ENCODE results near the gene FTCD.
"Not testable (repeated sequence)": the region's sequence is repeated elsewhere in the genome, so short reads cannot be mapped to it uniquely, and the experiment has no call there.

Gene FTCD

DNA sequence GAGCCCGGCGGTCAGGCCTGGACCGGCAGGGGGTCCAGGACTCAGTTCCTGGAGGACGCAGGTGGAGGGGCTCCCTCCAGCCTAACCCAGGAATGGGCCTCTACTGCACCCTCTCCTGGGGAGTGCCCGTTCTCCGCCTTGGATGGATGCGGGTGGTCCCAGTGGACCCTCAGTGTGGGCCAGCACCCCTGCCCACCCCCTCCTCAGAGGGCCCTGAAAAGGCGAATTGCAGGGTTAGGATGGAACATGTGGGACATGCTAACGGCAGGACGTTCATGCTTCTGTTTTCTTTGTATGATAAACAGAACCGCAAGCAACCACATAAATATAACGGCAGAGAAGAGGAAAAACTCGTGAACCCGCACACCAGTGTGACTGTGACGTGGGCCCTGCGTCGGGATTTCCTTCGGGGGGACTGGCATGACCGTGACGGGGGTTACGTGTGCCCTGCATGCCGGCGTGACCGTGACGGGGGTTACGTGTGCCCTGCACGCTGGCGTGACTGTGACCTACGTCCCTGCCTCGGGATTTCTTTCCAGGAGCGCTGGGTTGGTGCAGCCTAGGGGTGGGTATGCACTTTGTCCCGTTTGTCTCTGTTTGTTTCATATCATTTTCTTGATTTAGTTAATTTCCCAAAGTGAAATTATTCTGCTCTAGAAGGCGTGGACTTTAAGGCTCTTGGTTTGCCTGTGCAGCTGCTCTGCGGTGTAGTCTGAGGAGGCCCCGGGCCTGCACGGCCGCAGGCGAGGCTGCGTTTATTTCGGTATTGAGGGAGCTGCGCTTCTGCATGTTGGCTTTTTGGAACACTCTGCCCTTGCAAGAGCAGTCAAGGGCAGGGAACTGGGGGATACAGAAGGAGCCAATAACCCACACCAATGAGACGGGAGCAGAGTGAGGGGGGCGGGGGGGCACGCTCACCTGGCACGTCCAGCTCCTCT is 3.1 kb downstream of the FTCD start:
- DNase-seq = no peak

DNA sequence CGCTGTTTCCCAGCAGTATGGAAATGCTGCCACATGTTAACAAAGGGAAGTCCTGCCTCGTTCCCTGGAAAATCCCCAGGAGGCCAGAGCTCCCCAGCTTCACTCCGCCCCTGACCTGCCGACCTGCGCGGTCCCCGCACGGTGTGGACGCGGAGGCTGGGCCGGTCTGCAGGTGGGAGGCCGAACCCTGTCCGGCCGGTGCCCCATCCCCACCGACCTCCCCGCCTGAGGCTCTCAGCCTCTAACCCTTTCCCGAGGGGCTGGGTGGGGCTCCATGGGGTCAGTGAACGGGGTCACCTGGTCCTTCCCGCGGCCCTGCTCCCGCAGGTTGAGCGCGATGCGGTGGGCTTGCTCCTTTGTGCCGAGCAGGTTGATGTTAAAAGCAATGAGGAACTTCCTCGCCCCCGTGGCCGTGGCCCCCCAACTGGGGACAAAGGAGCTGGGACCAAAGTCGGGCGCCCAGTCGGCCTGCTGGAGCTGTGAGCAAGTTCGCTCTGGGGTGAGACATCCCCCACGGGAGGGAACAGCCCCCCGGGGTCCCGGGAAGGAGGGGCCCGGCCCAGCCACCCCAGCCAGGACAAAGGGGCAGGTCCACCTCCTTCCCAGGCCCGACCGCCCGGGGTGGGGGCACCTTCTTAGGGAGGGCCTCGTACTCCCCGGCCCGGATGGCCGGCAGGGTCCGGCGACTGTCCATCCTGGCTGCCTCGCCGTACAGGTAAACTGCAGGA is 4.0 kb downstream of the FTCD start:
- no peak for DNase-seq

DNA sequence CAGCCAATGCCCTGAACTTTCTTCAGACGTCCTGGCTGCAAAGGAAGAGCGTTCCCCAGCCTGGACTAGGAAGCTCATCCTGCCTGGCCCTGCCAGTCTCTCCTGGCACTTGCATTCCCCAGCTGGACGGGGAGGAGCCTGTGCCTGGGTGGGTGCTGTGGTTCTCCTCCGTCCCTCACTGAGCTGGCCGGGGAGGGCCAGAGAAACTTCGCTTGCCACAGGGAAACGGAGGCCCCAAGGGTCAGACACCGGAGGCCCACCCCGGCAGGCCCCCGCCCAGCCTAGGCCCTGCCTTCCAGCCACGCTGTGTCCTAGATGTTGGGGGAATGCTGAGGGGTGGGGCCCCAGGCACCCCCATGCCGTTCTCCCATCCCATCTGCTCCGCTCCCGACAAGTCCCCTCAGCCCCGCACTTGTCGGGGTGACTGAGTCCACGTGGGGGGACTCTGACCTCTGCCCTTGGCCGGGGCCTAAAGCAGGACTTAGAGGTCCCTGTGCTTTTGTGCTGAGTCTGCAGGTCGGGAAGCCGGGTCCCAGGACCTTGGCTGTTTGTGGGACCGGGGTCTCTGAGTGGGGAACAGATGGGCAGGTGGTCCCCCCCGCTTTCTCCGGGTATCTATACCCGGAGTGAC is 4.8 kb downstream of the FTCD start:
- no peak for DNase-seq

DNA sequence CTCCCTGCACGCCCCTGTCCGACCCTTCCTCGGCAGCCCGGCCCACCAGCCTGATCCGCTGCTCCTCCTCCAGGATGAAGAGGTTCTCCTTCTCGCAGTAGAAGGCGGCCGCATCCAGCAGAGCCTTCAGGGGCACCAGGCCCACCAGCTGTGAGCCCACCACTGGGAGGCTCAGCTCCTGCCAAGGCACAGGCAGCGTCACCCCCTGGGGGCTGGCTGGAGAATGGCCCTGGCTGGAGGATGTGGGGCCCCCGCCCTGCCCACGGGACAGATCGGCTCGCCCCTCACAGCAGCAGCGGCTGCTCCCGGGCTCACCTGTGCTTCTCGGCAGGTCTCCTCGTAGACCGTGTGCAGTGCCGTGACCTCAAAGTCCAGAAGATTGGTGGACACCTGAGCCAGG is 5.3 kb downstream of the FTCD start:
- no peak for DNase-seq

DNA sequence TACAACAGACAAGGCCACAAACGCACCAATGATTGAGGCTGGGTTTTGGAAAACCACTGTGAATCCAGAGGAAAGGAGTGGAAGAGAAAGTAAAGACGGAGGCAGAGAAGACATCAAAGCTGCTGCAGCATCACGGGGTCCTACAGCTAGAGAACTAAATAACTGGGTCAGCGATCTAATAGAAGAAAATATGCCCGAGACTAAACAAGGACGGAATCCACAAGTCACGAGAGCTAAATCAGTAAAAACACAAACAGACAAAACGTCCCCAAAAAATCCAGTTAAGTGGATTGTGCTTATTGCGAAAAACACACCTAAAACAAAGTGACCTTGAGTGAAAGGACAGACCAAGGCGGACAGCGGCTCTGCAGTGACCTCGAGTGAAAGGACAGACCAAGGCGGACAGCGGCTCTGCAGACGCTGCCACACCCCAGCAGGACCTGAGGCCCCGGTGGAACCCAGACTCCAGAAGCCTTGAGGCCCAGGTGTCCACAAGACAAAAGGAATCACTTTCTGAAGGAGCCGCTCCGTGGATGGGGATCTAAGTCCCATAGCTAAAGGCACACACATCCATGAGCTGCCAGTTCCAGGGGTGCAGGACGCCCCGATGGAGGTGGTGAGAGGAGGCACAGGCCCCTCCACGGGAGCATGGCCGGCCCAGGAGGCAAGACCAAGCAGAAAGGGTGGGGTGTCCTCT is 6.0 kb downstream of the FTCD start:
- DNase-seq = no peak

DNA sequence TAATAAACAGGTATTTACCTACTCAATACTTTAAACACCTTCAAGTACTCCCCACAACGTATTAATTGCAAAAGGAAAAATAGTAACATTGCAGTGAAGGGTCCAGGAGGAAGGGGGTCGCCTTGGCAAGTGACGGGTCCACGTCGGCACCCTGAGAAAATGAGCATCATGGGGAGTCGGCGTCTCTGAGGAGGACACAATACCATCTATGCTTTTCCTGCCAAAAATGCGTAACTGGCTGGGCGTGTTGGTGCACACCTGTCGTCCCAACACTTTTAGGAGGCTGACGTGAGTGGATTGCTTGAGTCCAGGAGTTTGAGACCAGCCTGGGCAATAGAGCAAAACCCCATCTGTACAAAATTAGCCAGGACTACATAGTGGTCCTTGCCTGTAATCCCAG is 7.3 kb downstream of the FTCD start:
- DNase-seq = no peak

DNA sequence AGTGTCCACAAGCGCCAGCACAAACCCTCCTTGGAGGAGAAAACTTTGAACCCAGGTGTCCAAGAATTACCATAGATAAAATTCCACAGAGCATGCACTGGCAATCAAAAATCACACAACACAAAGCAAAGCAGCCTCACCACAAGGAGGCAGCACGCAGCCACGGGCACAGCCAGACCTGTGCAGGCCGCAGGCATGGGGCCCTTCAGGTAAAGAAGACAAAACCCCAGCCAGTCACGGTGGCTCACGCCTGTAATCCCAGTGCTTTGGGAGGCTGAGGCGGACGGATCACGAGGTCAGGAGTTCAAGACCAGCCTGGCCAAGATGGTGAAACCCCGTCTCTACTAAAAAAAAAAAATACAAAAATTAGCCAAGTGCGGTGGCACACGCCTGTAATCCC is 8.0 kb downstream of the FTCD start:
- not testable (repeated sequence) for DNase-seq

DNA sequence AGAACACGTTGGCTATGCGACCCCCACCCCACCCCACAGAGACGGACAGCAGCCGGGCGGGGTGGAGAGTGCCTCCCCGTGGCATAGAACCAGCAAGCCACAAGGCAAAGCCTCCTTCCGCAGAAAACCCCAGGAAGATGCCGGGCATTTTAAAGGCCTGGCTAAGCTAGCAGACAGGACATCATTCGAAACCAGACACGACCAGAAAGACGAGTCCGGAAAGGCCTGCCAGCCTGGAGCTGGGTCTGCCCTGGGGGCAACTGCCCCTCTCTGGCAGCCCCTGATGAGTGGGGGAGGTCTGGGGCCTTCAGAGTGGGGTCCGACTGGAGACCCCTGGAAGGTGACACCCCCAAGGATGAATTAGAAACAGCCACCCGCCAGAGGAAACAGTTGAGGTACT is 8.5 kb downstream of the FTCD start:
- no peak for DNase-seq

DNA sequence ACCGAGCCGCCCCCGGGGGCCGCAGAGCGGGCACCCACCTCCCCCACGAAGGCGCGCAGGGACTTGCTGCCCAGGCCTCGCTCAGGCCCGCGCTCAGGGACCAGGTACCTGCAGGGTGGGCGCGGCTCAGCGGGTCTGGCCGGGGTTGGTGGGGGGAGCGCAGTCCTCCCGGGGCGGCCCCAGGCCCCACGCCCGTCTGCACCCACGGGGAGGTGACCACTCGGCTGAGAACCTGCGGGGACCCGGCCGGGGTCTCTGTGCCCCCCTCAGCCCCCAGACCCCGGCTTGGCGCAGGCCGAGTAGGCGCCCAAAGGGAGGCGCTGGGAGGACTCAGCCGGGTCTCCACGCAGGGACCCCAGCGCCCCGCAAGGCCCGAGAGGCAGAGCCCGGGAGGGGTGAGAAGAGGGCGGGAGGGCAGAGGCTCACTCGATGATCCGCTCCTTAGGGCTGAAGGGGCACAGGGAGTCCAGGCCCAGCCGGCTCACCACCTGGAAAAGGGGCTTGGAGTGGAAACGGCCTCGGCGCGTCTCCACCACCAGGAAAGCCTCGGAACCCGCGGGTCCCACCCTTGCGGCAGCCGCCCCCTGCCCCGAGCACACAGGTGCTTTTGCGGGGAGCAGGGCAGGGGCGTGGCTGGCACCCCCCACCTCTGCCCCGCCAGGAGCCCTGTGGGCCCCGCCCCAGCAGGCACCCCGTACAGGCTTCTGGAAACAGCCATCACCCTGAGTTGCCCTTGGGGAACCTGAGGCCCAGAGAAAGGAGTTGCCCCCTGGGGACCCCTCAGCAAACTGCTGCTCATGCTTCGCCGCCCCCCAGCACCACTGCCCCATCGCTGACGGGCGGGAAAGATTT is 9.3 kb downstream of the FTCD start:
- no peak for DNase-seq

DNA sequence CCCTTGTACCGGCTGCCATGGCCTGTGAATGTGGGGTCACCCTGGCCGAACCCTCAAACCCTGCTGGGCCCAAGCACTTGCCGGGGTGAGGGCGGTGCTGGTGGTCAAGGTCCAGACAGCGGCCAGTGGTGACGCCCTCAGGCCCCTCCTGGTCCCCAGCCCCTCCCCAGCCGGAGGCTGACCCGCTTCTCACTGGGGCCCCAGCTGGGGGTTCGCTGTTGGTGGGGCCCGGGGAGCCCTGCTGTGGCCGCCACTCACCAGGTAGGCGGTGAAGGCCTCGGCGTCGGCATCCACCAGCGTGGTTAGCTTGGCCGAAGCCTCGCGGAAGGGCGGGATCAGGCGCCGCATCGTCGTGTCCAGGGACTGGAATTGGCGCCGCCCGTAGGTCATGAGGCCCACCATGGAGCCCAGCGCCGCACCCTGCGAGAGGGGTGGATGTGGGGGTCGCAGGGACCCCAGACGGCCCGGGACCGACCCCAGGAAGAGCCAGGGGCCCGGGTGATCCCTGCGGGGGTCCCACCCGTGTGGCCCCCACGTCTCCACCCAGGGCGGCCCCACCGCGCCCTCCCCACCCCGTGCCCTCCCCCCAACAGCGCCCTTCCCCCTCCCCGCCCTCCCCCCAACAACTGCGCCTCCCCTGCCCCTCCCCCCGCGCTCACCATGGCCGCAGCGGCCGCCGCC is 10.1 kb downstream of the FTCD start:
- DNase-seq = no peak

DNA sequence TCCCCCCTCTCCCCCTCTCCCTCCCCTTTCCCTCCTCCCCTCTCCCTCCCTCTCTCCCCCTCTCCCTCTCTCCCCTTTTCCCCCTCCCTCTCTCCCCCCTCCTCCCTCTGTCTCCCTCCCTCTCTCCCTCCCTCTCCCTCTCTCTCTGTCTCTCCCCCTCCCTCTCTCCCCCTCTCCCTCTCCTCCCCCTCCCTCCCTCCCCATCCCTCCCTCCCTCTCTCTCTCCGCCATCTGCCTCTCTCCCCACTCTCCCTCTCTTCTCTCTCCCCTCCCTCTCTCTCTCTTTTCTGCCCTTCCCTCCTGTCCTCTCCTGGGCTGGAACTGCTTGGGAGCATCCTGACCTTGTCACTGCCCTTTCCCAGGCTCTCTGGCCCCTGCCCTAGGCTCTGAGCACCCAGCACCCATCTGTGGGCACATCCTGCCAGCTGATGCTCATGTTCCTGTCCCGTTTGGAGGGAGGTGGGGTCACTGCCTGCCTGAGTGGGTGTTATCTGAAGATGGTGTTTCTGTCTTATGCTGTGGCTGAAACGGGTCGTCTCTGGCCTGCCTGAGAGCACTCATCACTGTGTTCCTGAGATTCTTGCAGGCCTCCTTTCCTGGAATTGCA is 10.8 kb downstream of the FTCD start:
- DNase-seq = no peak

DNA sequence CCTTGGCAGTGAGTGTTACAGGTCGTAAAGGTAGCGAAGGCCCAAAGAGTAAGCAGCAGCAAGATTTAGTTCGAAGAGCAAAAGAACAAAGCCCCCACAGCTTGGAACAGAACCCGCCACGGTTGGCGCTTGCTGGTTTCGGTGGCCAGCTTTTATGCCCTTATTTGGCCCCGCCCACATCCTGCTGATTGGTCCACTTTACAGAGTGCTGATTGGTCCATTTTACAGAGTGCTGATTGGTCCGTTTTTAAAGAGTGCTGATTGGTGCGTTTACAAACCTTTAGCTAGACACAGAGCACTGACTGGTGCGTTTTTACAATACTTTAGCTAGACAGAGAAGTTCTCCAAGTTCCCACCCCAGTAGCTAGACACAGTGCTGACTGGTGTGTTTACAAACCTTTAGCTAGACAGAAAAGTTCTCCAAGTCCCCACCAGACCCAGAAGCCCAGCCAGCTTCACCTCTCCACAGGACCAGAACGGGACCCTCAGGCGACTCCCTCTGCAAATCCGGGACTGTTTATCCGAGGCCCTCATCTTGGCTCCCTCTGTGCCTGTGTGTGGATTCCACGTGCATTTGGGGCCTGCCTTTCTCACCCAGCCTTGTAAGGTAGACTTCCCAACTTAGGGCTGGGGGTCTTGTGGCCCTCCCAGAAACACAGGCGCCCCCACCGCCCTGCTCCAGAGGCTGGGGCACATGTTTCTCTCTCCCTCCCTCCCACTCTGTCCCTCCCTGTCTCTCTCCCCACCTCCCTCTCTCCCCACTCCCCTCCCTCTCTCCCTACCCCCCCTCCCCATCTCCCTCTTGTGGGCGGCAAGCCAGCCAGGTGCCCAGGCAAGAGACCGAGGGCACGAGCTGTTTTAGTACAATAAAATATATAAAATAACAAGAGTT is 12.6 kb downstream of the FTCD start:
- DNase-seq = no peak

DNA sequence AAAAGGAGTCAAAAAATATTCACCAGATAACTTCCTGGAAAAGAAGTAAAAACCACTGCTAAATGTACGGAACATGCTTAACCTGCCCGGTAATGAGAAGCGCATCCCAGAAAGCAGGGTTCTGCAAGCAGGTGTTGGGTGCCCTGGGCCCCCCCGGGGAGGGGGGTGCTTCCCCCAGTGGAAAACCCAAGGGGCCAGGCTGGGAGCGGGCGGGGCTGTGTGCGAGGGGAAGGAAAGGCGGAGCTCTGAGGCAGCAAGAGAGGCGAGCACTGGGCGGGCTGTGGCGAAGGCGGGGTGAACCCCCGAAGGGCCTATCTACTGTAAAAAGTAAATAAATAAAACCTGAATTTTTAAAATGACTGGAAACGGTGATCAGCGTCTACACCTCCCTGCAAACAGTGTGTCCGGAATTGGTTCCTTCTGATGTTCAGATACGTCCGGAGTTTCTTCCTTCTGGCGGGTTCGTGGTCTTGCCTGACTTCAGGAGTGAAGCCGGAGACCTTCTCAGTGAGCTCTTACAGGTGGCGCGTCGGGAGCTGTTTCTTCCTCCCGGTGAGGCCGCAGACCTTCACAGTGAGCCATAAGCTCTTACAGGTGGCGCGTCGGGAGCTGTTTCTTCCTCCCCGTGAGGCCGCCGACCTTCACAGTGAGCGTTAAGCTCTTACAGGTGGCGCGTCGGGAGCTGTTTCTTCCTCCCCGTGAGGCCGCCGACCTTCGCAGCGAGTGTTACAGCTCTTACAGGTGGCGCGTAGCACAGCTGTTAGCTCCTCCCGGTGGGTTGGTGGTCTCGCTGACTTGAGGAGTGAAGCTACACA is 13.4 kb downstream of the FTCD start:
- no peak for DNase-seq

DNA sequence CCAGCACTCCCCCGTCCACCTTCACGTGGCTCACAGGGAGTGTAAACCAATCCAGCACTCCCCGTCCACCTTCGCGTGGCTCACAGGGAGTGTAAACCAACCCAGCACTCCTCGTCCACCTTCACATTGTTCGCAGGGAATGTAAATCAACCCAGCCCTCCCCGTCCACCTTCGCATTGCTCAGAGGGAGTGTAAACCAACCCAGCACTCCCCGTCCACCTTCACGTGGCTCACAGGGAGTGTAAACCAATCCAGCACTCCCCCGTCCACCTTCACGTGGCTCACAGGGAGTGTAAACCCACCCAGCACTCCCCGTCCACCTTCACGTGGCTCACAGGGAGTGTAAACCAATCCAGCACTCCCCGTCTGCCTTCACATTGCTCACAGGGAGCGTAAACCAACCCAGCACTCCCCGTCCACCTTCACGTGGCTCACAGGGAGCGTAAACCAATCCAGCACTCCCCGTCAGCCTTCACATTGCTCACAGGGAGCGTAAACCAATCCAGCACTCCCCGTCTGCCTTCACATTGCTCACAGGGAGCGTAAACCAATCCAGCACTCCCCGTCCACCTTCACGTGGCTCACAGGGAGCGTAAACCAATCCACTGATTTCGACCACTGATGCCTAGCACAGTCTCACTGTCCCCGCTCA is 14.9 kb downstream of the FTCD start:
- not testable (repeated sequence) for DNase-seq

DNA sequence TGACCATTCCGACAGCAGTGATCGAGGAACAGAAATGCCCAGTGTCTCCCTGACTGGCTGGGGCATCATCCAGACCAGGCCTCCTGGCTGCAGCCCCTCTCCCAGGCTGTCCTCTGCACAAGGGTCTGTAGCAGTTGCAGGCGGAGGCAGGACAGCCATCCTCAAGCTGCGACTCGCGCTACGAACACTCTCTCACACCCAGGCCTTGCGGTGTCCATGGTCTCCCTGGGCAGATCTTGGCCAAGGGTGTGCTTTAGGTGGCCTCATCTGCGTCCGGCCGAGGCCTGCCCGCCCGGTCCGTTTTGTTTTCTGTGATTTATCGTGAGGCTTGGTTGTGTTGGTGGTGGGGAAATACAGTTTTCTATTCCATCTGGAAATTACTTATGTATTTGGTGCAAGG is 15.7 kb downstream of the FTCD start:
- no peak for DNase-seq

DNA sequence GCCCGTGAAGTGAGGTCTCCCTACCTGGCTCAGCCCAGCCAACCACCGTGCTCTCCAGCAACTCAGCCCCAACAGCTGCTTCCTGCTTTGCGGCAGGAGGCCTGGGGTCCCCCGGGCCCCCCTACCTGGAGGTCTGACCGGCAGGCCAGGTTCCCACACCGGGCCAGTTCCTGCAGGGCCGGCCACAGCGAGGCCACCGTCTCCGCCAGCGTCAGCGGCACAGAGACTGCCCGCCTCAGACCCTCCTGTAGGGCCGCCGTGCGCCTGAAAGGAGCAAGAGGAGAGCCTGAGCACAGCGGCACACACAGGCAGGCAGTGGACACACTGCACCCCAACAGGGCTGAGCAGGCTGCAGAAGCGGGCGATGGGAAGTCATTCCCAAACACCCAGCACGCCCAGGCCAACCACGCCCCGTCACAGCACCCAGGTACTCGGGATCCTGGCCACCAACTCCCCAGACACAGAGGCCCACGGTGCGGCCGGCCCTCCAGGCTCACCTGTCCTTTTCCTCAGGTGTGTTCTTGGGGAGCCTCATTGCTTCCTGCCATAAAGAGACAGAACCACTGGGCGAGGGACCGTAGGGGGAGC is 16.9 kb downstream of the FTCD start:
- no peak for DNase-seq

DNA sequence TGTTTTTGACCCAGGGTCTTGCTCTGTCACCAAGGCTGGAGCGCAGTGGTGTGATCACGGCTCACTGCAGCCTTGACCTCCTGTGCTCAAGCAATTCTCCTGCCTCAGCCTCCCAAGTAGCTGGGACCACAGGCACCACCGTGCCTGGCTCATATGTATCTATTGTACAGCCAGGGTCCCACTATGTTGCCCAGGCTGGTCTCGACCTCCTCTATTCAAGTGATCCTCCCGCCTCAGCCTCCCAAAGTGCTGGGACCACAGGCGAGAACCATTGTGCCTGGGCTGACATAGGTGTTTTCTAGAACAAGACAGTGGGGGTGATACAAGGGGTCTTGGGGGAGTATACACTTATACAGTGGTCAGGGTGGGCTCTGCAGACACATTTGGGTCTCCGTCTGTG is 17.5 kb downstream of the FTCD start:
- no peak for DNase-seq

DNA sequence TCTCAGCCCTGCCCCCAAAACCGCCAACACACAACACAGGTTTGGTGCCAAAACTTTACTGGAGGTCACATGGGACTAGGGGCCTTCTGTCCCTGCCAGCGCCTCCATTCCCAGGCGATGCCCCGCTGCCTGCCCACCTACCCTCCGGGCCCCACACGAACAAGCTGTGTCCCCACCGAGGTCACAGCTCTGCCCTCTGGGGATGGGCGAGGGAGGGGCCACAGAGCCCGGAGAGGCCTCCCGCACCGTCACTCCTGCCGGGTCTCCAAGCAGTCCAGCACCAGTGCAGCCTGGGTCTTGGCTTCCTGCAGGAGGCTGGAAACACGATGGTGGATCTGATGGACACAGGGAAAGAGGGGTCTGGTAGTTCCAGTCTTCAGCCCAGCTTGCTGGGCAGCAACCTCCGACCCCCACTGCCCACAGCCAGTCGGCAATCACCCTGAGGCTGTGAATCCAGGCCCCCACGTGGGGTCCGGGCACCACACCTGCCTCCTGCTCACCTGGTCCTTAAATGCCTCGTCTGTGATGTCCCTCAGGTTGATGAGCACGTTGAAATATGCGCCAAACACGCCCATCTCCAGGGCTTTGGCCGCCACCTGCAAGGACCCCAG is 18.5 kb downstream of the FTCD start:
- no peak for DNase-seq
